ENCODE data around the gene NUP98.

DNA sequence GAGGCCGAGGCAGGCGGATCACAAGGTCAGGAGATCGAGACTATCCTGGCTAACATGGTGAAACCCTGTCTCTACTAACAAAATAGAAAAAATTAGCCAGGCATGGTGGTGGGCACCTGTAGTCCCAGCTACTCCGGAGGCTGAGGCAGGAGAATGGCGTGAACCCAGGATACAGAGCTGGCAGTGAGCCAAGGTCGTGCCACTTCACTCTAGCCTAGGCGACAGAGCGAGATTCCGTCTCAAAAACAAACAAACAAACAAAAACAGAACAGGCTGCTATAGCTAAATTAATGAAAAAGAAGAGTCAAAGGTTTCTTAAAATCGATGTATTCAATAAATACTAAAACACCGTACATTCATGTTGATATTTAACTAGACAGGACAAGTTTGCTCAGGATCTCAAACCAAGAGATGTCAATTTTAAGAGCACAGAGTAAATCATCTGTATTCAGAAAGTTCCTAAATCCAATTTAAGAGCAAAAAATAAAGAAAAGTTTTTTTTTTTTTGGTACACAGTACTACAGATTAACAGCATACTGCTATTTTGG lies 59.9 kb downstream of the NUP98 start:
- TF ChIP-seq, protein P1, sequence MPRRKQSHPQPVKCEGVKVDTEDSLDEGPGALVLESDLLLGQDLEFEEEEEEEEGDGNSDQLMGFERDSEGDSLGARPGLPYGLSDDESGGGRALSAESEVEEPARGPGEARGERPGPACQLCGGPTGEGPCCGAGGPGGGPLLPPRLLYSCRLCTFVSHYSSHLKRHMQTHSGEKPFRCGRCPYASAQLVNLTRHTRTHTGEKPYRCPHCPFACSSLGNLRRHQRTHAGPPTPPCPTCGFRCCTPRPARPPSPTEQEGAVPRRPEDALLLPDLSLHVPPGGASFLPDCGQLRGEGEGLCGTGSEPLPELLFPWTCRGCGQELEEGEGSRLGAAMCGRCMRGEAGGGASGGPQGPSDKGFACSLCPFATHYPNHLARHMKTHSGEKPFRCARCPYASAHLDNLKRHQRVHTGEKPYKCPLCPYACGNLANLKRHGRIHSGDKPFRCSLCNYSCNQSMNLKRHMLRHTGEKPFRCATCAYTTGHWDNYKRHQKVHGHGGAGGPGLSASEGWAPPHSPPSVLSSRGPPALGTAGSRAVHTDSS (tag by site-specific recombination; IDR thresholded peaks at IDR 0.05) = no peak
- TF ChIP-seq SP7 (tag by site-specific recombination; IDR thresholded peaks at IDR 0.05) = no peak
- TF ChIP-seq, protein P2, sequence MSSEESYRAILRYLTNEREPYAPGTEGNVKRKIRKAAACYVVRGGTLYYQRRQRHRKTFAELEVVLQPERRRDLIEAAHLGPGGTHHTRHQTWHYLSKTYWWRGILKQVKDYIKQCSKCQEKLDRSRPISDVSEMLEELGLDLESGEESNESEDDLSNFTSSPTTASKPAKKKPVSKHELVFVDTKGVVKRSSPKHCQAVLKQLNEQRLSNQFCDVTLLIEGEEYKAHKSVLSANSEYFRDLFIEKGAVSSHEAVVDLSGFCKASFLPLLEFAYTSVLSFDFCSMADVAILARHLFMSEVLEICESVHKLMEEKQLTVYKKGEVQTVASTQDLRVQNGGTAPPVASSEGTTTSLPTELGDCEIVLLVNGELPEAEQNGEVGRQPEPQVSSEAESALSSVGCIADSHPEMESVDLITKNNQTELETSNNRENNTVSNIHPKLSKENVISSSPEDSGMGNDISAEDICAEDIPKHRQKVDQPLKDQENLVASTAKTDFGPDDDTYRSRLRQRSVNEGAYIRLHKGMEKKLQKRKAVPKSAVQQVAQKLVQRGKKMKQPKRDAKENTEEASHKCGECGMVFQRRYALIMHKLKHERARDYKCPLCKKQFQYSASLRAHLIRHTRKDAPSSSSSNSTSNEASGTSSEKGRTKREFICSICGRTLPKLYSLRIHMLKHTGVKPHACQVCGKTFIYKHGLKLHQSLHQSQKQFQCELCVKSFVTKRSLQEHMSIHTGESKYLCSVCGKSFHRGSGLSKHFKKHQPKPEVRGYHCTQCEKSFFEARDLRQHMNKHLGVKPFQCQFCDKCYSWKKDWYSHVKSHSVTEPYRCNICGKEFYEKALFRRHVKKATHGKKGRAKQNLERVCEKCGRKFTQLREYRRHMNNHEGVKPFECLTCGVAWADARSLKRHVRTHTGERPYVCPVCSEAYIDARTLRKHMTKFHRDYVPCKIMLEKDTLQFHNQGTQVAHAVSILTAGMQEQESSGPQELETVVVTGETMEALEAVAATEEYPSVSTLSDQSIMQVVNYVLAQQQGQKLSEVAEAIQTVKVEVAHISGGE (tag by site-specific recombination; conservative IDR thresholded peaks at IDR 0.05; ENCODE audit: low read depth) = no peak
- no peak for TF ChIP-seq ZEB2 (tag by site-specific recombination; IDR thresholded peaks at IDR 0.05)
- TF ChIP-seq, protein P3, sequence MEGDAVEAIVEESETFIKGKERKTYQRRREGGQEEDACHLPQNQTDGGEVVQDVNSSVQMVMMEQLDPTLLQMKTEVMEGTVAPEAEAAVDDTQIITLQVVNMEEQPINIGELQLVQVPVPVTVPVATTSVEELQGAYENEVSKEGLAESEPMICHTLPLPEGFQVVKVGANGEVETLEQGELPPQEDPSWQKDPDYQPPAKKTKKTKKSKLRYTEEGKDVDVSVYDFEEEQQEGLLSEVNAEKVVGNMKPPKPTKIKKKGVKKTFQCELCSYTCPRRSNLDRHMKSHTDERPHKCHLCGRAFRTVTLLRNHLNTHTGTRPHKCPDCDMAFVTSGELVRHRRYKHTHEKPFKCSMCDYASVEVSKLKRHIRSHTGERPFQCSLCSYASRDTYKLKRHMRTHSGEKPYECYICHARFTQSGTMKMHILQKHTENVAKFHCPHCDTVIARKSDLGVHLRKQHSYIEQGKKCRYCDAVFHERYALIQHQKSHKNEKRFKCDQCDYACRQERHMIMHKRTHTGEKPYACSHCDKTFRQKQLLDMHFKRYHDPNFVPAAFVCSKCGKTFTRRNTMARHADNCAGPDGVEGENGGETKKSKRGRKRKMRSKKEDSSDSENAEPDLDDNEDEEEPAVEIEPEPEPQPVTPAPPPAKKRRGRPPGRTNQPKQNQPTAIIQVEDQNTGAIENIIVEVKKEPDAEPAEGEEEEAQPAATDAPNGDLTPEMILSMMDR (tag by site-specific recombination; IDR thresholded peaks at IDR 0.05) = no peak

Measured in HEK293 (cell line).